Measurements from ENCODE around the gene CARF. TPM values are rescaled to one million over a fixed set of nuclear protein-coding genes. Genes with fewer than 3 reads are reported as not detected.
A peak's percentile ranks its signal among the peaks of the same experiment; 100 is the strongest.

Gene CARF
- total and polyA plus RNA-seq, 2 donors (not counting 3 experiments of a cell fraction or from before 2014, with no cell fraction given): 1.0 to 3.7 TPM

- CTCF ChIA-PET: no interaction called here
These were observed 102.6 kb downstream of the CARF start, which contains the start of gene NBEAL1 for GRCh38 chr2:203014456-203015199. NBEAL1 (plus strand) TSS chr2:203014875; CDS start chr2:203016385, 1,510 bp downstream.

More at GRCh38 chr2:203014456-203015199, 102.6 kb downstream of the CARF start, which contains the start of gene NBEAL1:
- FAIRE-seq (peak; percentile 97), DNase-seq (ENCODE audit: low read depth, low spot score) (peak; percentile 100)
- POLR2A ChIA-PET: interaction anchor here (0.5 kb wide), 2 partner anchors 110 to 128 kb away, joined by 5 read pairs; no protein-coding TSS in a partner anchor
- Histone ChIP-seq H3K4me1 (ENCODE audit: control insufficient read depth, extremely low read depth, insufficient read depth, low read length) (peaks cover 22% of the 10 kb centered on the region), H3K36me3 (ENCODE audit: control insufficient read depth in 2 of 2, extremely low read depth in 1 of 2, insufficient read depth in 2 of 2, low read length in 2 of 2) (no peaks in the 10 kb centered on the region), H3K79me2 (ENCODE audit: control insufficient read depth, insufficient read depth, low read length) (peaks cover 9% of the 10 kb centered on the region), H3K27ac (ENCODE audit: insufficient read depth, low read depth, low read length) (peak within 1 kb of the TSS; percentile 93), H2AFZ (ENCODE audit: low read depth, low read length) (peak within 1 kb of the TSS; percentile 95), H3K9me3 (replicated peaks; ENCODE audit: control insufficient read depth, insufficient read depth, low read length) (no peaks in the 10 kb centered on the region), H3K9ac (replicated peaks; ENCODE audit: extremely low read depth, insufficient read depth, low read length) (peak within 1 kb of the TSS; percentile 98), H3K4me2 (ENCODE audit: insufficient read depth, low read length) (peak within 1 kb of the TSS; percentile 96), H3K27me3 (ENCODE audit: control insufficient read depth in 2 of 2, insufficient read depth in 2 of 2, low read length in 2 of 2) (peaks cover 8 to 13% of the 10 kb centered on the region in 2 experiments), H3K9me1 (replicated peaks; ENCODE audit: control insufficient read depth, extremely low read depth, insufficient read depth, low read length) (no peaks in the 10 kb centered on the region), H3K4me3 (replicated peaks in 1 of 3; ENCODE audit: insufficient read depth in 1 of 3, low read depth in 1 of 3, low read length in 3 of 3) (peak within 1 kb of the TSS; percentile 56 to 96 (median 92)), H4K20me1 (replicated peaks; ENCODE audit: control insufficient read depth, extremely low read depth, insufficient read depth, low read length) (no peaks in the 10 kb centered on the region)
- BruUV-seq (replicated peaks): no TSS peak
- TF ChIP-seq CTCF (IDR thresholded peaks at IDR 0.05; ENCODE audit: extremely low read depth in 1 of 2, insufficient read depth in 1 of 2, low read depth in 1 of 2, low read length in 2 of 2) (no peak), EZH2 (IDR thresholded peaks at IDR 0.05; ENCODE audit: borderline replicate concordance, low read depth, low read length, severe bottlenecking) (no peak), JUN (IDR thresholded peaks at IDR 0.05; ENCODE audit: borderline replicate concordance, insufficient read depth, insufficient read length, low read depth) (peak; percentile 89), POLR2A (IDR thresholded peaks at IDR 0.05; ENCODE audit: low read depth, low read length) (peak; percentile 66), MYC (IDR thresholded peaks at IDR 0.05; ENCODE audit: low read depth, low read length) (no peak), FOS (IDR thresholded peaks at IDR 0.05; ENCODE audit: borderline replicate concordance, insufficient read depth, low read length) (peak; percentile 47), POLR2AphosphoS5 (IDR thresholded peaks at IDR 0.05; ENCODE audit: insufficient read depth, low read depth, low read length) (no peak), GATA2 (IDR thresholded peaks at IDR 0.05; ENCODE audit: insufficient read depth, insufficient read length, low read depth, low read length) (no peak), MAX (IDR thresholded peaks at IDR 0.05; ENCODE audit: insufficient read depth, insufficient read length) (no peak)
- dilution Hi-C loops (cut with MboI; ENCODE audit: extremely low pct_ligation_motif_present, low sequenced_read_pairs): no loop called here
- intact Hi-C loops (cut with micrococcal nuclease): loop anchor here (1.0 to 10.0 kb wide), 6 partner anchors 93 to 440 kb away; partner anchors contain the start of genes CYP20A1, FAM117B, ICA1L and WDR12

Data from endothelial cell of umbilical vein (primary cell).